ENCODE measurements around the gene U2AF2. TPM values are rescaled to one million over a fixed set of nuclear protein-coding genes. Genes with fewer than 3 reads are reported as not detected.
A peak's percentile ranks its signal among the peaks of the same experiment; 100 is the strongest.

The U2AF2 gene
- total and polyA plus RNA-seq, 9 of the 15 experiments (the other 6 are each of a cell fraction or from before 2014, with no cell fraction given): 3.0 to 331 (median 157) TPM

DNA sequence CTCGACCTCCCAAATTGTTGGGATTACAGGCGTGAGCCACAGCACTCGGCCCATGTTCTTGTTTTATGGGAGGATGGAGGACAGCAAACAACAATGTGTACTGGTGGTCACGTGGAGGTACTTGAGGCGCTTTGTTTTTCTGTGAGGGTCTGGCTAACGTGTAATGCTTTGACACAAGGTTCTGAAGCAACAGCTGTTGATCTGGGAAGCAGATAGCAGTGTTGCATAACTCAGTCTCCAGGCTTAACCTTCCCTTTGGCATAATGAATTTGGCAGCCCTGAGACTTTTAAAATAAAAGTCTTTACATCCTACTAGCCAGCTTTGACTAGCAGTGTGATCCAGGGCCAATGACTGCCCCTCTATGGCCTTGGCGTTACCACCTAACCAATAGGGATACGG lies 21.0 kb upstream of the U2AF2 start:
- 90% methylated on average over 8 of the region's 8 CpGs for WGBS (ENCODE audit: insufficient coverage, low coverage, missing lambda C conversion rate)
- no peak for TF ChIP-seq BCOR (IDR thresholded peaks at IDR 0.05)
- TF ChIP-seq CEBPG (CRISPR knock-in tag; IDR thresholded peaks at IDR 0.05): no peak
- TF ChIP-seq CEBPG (tag; conservative IDR thresholded peaks at IDR 0.05 in 1 of 2, IDR thresholded peaks at IDR 0.05 in 1 of 2): peak in 1 of 2 experiments; percentile 31; a peak in 1 of 4 replicates
- peak; percentile 32 for TF ChIP-seq DACH1 (IDR thresholded peaks at IDR 0.05; ENCODE audit: partially characterized antibody)
- peak; percentile 71 for TF ChIP-seq CEBPB (tag; IDR thresholded peaks at IDR 0.05)
- 0 out of 2 replicates have a peak, but pooled peaks cover 2% of the 10 kb centered on the region for H3K9me3 ChIP-seq (replicated peaks; ENCODE audit: control insufficient read depth, insufficient read depth, low read depth, low read length)
- ChIA-PET POLR2A (interaction anchor here (2.0 kb wide), 1 partner anchor 9 kb away, joined by 12 read pairs; the partner anchor contains the start of gene ZNF784), CTCF (ENCODE audit: low intra/inter-chr PET ratio) (interaction anchor here (1.2 kb wide), 1 partner anchor 20 kb away, joined by 4 read pairs; no protein-coding TSS in a partner anchor)
- peak overlapping the region; percentile 98 for H3K4me2 ChIP-seq (ENCODE audit: insufficient read depth, low read length)
- H3K9ac ChIP-seq (ENCODE audit: insufficient read depth in 1 of 2, low read depth in 2 of 2, low read length in 2 of 2): no peak overlapping the region
- no peaks in the 10 kb centered on the region for H3K9me1 ChIP-seq (ENCODE audit: control insufficient read depth, insufficient read depth, low read length)
- FAIRE-seq (no peak), DNase-seq (ENCODE audit: extremely low read depth in 1 of 4, low spot score in 3 of 4) (no peak), ATAC-seq (no peak)
- no TSS peak for BruUV-seq (replicated peaks)
- no peaks in the 10 kb centered on the region for H3K27me3 ChIP-seq (ENCODE audit: control insufficient read depth in 2 of 2, insufficient read depth in 2 of 2, low read length in 2 of 2)
- intact Hi-C loops (cut with micrococcal nuclease): loop anchor here (10.0 kb wide), 1 partner anchor 489 kb away; the partner anchor contains the start of gene TNNT1
- H3K4me3 ChIP-seq: no peak overlapping the region
- H3K27ac ChIP-seq (ENCODE audit: extremely low read depth, low read depth, low read length): no peak overlapping the region; the same call in 2 of the 3 replicates
- H3K79me2 ChIP-seq (ENCODE audit: control insufficient read depth, insufficient read depth, low read length): peaks cover 35% of the 10 kb centered on the region
- peaks cover 13 to 24% of the 10 kb centered on the region in 2 experiments for H3K4me1 ChIP-seq (replicated peaks in 1 of 2; ENCODE audit: control insufficient read depth in 2 of 2, insufficient read depth in 2 of 2, low read length in 2 of 2)
- H2AFZ ChIP-seq (ENCODE audit: low read depth, low read length): peak overlapping the region; percentile 91
- peaks cover 6% of the 10 kb centered on the region; the same call in 2 of the 3 replicates for H3K36me3 ChIP-seq (ENCODE audit: control insufficient read depth, insufficient read depth, low read length)
- in situ Hi-C loops (cut with MboI): loop anchor here (10.0 to 25.0 kb wide), 3 partner anchors 497 to 759 kb away; partner anchors contain the start of genes FCAR, TNNT1 and ZSCAN5A
- H4K20me1 ChIP-seq (replicated peaks; ENCODE audit: control insufficient read depth, insufficient read depth, low read length): no peaks in the 10 kb centered on the region

Measured in K562 (cell line).